Stimulated activated CD4-positive, alpha-beta T cell treated with anti-CD3 and anti-CD28 coated beads, Interleukin-4, amount 100 ng/mL, for 48 hours (primary cell): ENCODE data around the gene CHST11.
"Not testable (repeated sequence)": the region's sequence is repeated elsewhere in the genome, so short reads cannot be mapped to it uniquely, and the experiment has no call there.

Experiments used
- DNase-seq, 2 donors: peaks; one replicate each; pipeline ENCODE4 v3.0.0-alpha.2; 2020; ENCODE audit warnings: low read depth in 2 of 2

CHST11 gene

GRCh38 chr12:104805186-104805585, 348.4 kb downstream of the CHST11 start:
- DNase-seq, result no peak

GRCh38 chr12:104806194-104806593, 349.4 kb downstream of the CHST11 start:
- not testable (repeated sequence) for DNase-seq

GRCh38 chr12:104809251-104809650, 352.5 kb downstream of the CHST11 start:
- no peak for DNase-seq

- DNase-seq, result no peak
Observed at GRCh38 chr12:104809706-104810385, 353.1 kb downstream of the CHST11 start.
